ENCODE data around the gene LHFPL3.

- TF ChIP-seq CTCF (IDR thresholded peaks at IDR 0.05; ENCODE audit: low read length) = no peak
- no peak for TF ChIP-seq EZH2 (optimal IDR thresholded peaks at IDR 0.05; ENCODE audit: low read depth, low read length)
- no peak for TF ChIP-seq EZH2phosphoT487 (IDR thresholded peaks at IDR 0.05; ENCODE audit: low read length)
These were observed 13.1 kb downstream of the LHFPL3 start for GRCh38 chr7:104341546-104341945.
